CD14-positive monocyte (primary cell): ENCODE results near the gene HS6ST2. TPM values are rescaled to one million over a fixed set of nuclear protein-coding genes. Genes with fewer than 3 reads are reported as not detected.

Experiments used
- DNase-seq, 3 donors: peaks; one replicate each; pipeline ENCODE4 v3.0.0-alpha.2; 2011 to 2022
- H2AFZ ChIP-seq: 2 replicates; pipeline ENCODE4 v1.6.0; 2012; ENCODE audit warnings: mild to moderate bottlenecking, low read depth, low read length, inconsistent platforms; ENCODE audit not compliant: insufficient read depth, poor library complexity, severe bottlenecking
- H3K27ac ChIP-seq, 2 donors: 1 replicate in 1 of 2; 2 replicates in 1 of 2; pipeline ENCODE4 v1.5.1; 2012 to 2013; ENCODE audit warnings: low read length in 2 of 2, control low read depth in 1 of 2, inconsistent platforms in 1 of 2, low read depth in 1 of 2, mild to moderate bottlenecking in 1 of 2
- H3K27me3 ChIP-seq, 2 donors: one replicate each; pipeline versions ENCODE4 v1.6.0 to v1.6.1; 2011 to 2013; ENCODE audit warnings: low read length in 2 of 2; ENCODE audit not compliant: control insufficient read depth in 2 of 2, insufficient read depth in 2 of 2
- H3K36me3 ChIP-seq, 2 donors: replicated peaks in 1 of 2; 1 replicate in 1 of 2; 2 replicates in 1 of 2; pipeline versions ENCODE4 v1.5.1 to v1.6.1; 2012 to 2013; ENCODE audit warnings: low read length in 2 of 2, control low read depth in 1 of 2, inconsistent platforms in 1 of 2, mild to moderate bottlenecking in 1 of 2; ENCODE audit not compliant: insufficient read depth in 2 of 2, control insufficient read depth in 1 of 2
- H3K4me1 ChIP-seq, 2 donors: 1 replicate in 1 of 2; 2 replicates in 1 of 2; pipeline versions ENCODE4 v1.5.1 to v1.6.1; 2012 to 2013; ENCODE audit warnings: low read length in 2 of 2, control low read depth in 1 of 2, inconsistent platforms in 1 of 2, mild to moderate bottlenecking in 1 of 2, moderate library complexity in 1 of 2; ENCODE audit not compliant: insufficient read depth in 2 of 2, control insufficient read depth in 1 of 2
- H3K4me2 ChIP-seq: replicated peaks from 2 replicates; pipeline ENCODE3; 2012; ENCODE audit warnings: low read length, moderate library complexity, mild to moderate bottlenecking; ENCODE audit not compliant: poor library complexity, severe bottlenecking; ENCODE audit errors: extremely low read depth
- H3K4me3 ChIP-seq, 3 experiments: fragments of 200-600 bp in 1 of 3; sonication (generic) in 1 of 3; replicated peaks in 1 of 3; 1 replicate in 2 of 3; 2 replicates in 1 of 3; pipeline ENCODE4 v1.5.1; 2011 to 2013; ENCODE audit warnings: low read length in 3 of 3, mild to moderate bottlenecking in 3 of 3, control low read depth in 2 of 3, low read depth in 2 of 3, inconsistent platforms in 1 of 3, moderate library complexity in 1 of 3
- H3K79me2 ChIP-seq: 2 replicates; pipeline ENCODE4 v1.6.0; 2012; ENCODE audit warnings: mild to moderate bottlenecking, control low read depth, inconsistent platforms, low read length, moderate library complexity; ENCODE audit not compliant: insufficient read depth
- H3K9ac ChIP-seq: 2 replicates; pipeline ENCODE4 v1.6.0; 2017; ENCODE audit warnings: low read length, mild to moderate bottlenecking; ENCODE audit not compliant: insufficient read depth, poor library complexity, severe bottlenecking
- H3K9me3 ChIP-seq, 2 donors: replicated peaks in 1 of 2; 1 replicate in 1 of 2; 2 replicates in 1 of 2; pipeline versions ENCODE4 v1.5.1 to v1.6.1; 2012 to 2013; ENCODE audit warnings: low read length in 2 of 2, control low read depth in 1 of 2; ENCODE audit not compliant: control insufficient read depth in 1 of 2, insufficient read depth in 1 of 2
- H4K20me1 ChIP-seq: 2 replicates; pipeline ENCODE4 v1.6.0; 2012; ENCODE audit warnings: mild to moderate bottlenecking, low read length, control low read depth, moderate library complexity; ENCODE audit not compliant: insufficient read depth
- H3K27ac Mint-ChIP-seq, 7 donors: one replicate each; pipeline ENCODE4 v1.8.0; 2020; ENCODE audit warnings: mild to moderate bottlenecking in 7 of 7, mixed read lengths in 7 of 7, moderate library complexity in 6 of 7, inconsistent platforms in 2 of 7
- H3K27me3 Mint-ChIP-seq, 3 donors: one replicate each; pipeline ENCODE4 v1.8.0; 2021 to 2022; ENCODE audit warnings: low read depth in 3 of 3, mild to moderate bottlenecking in 3 of 3, mixed read lengths in 3 of 3, moderate library complexity in 3 of 3, inconsistent platforms in 1 of 3
- H3K36me3 Mint-ChIP-seq, 2 donors: one replicate each; pipeline ENCODE4 v1.8.0; 2020; ENCODE audit warnings: mixed read lengths in 2 of 2, inconsistent platforms in 1 of 2, mild to moderate bottlenecking in 1 of 2
- H3K4me1 Mint-ChIP-seq: one replicate; pipeline ENCODE4 v1.8.0; 2020; ENCODE audit warnings: mild to moderate bottlenecking, mixed read lengths
- H3K4me3 Mint-ChIP-seq, 2 donors: one replicate each; pipeline ENCODE4 v1.8.0; 2020; ENCODE audit warnings: mild to moderate bottlenecking in 2 of 2, mixed read lengths in 2 of 2, moderate library complexity in 1 of 2
- H3K9me3 Mint-ChIP-seq, 7 donors: one replicate each; pipeline ENCODE4 v1.8.0; 2020 to 2022; ENCODE audit warnings: mixed read lengths in 7 of 7, mild to moderate bottlenecking in 6 of 7, moderate library complexity in 6 of 7, inconsistent platforms in 2 of 7
- WGBS: methylation state at CpG from one replicate; pipeline ENCODE4 v1.1.5; 2013; ENCODE audit warnings: missing lambda C conversion rate; ENCODE audit not compliant: insufficient coverage; 5-methylcytosine and 5-hydroxymethylcytosine counted together
- intact Hi-C, 2 donors: fragments of 100-400 bp; cut with micrococcal nuclease; formaldehyde crosslinking; loops; one replicate each; pipeline versions ENCODE4 v1.15.0 to v1.15.1; 2023
- polyA plus RNA-seq, 3 donors: library from polyadenylated mRNA; depleted of rRNA in 1 of 3; unstranded in 2 of 3; stranded (reverse) in 1 of 3; fragments of 300-500 nt in 2 of 3; fragments of >200 nt in 1 of 3; fragmentation: Illumina TruSeq in 2 of 3; gene quantifications; 1 replicate in 2 of 3; 2 replicates in 1 of 3; pipeline ENCODE4 v1.2.3, GENCODE V29; 2012 to 2021
- TF ChIP-seq, protein P1 (sequence below): fragments of 200-600 bp; IDR thresholded peaks from one replicate; pipeline ENCODE4 v1.8.0; 2022; ENCODE audit warnings: antibody characterized with exemption, mild to moderate bottlenecking

HS6ST2 gene
- polyA plus RNA-seq, 3 donors, result not detected

- intact Hi-C loops, result no loop called here
- H3K27ac Mint-ChIP-seq, result no peak overlapping the region
- Histone ChIP-seq H3K9me3 (no peaks in the 10 kb centered on the region), H2AFZ (no peak overlapping the region), H3K79me2 (no peaks in the 10 kb centered on the region), H3K27ac (no peak overlapping the region), H3K9ac (no peak overlapping the region), H3K4me2 (no peak overlapping the region), H3K36me3 (no peaks in the 10 kb centered on the region), H3K4me3 (no peak overlapping the region), H4K20me1 (no peaks in the 10 kb centered on the region), H3K27me3 (peaks cover 0 to 7% of the 10 kb centered on the region in 2 donors), H3K4me1 (no peaks in the 10 kb centered on the region)
- H3K27me3 Mint-ChIP-seq, result peaks cover 0 to 7% (median 2%) of the 10 kb centered on the region in 3 donors
- H3K4me3 Mint-ChIP-seq, result no peak overlapping the region
- no CpG with 5 or more reads among the region's 2 CpGs for WGBS
- H3K4me1 Mint-ChIP-seq, result no peaks in the 10 kb centered on the region
- TF ChIP-seq, protein P1, sequence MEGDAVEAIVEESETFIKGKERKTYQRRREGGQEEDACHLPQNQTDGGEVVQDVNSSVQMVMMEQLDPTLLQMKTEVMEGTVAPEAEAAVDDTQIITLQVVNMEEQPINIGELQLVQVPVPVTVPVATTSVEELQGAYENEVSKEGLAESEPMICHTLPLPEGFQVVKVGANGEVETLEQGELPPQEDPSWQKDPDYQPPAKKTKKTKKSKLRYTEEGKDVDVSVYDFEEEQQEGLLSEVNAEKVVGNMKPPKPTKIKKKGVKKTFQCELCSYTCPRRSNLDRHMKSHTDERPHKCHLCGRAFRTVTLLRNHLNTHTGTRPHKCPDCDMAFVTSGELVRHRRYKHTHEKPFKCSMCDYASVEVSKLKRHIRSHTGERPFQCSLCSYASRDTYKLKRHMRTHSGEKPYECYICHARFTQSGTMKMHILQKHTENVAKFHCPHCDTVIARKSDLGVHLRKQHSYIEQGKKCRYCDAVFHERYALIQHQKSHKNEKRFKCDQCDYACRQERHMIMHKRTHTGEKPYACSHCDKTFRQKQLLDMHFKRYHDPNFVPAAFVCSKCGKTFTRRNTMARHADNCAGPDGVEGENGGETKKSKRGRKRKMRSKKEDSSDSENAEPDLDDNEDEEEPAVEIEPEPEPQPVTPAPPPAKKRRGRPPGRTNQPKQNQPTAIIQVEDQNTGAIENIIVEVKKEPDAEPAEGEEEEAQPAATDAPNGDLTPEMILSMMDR, result no peak
- H3K9me3 Mint-ChIP-seq, result peaks cover 0 to 5% (median 2%) of the 10 kb centered on the region in 7 donors
- DNase-seq, result no peak
- H3K36me3 Mint-ChIP-seq, result no peaks in the 10 kb centered on the region
These were observed 295.6 kb downstream of the HS6ST2 start for GRCh38 chrX:132662844-132663243.

- no peak overlapping the region for H3K4me3 ChIP-seq
- Mint-ChIP-seq H3K27ac (no peak overlapping the region), H3K9me3 (peaks cover 0 to 3% (median 2%) of the 10 kb centered on the region in 7 donors), H3K4me3 (no peak overlapping the region), H3K36me3 (no peaks in the 10 kb centered on the region), H3K27me3 (peaks cover 2 to 5% (median 3%) of the 10 kb centered on the region in 3 donors), H3K4me1 (no peaks in the 10 kb centered on the region)
- no peak overlapping the region for H3K9ac ChIP-seq
- no peak for DNase-seq
- no peak overlapping the region for H2AFZ ChIP-seq
- no peaks in the 10 kb centered on the region for H3K79me2 ChIP-seq
- no peaks in the 10 kb centered on the region for H3K4me1 ChIP-seq
- H3K27me3 ChIP-seq, result peaks cover 0 to 6% of the 10 kb centered on the region in 2 donors
- TF ChIP-seq, protein P1, result no peak
- no peaks in the 10 kb centered on the region for H3K9me3 ChIP-seq
- no peaks in the 10 kb centered on the region for H4K20me1 ChIP-seq
- H3K4me2 ChIP-seq, result no peak overlapping the region
- no CpG with 5 or more reads among the region's 5 CpGs for WGBS
- no peaks in the 10 kb centered on the region for H3K36me3 ChIP-seq
- no peak overlapping the region for H3K27ac ChIP-seq
- intact Hi-C loops, result no loop called here
These were observed 300.6 kb downstream of the HS6ST2 start for GRCh38 chrX:132657876-132658275.
